Central memory CD4-positive, alpha-beta T cell (primary cell): ENCODE results near the gene VAV2.

Experiments
- DNase-seq: peaks from one replicate; pipeline ENCODE4 v3.0.0; 2022

The VAV2 gene

DNA sequence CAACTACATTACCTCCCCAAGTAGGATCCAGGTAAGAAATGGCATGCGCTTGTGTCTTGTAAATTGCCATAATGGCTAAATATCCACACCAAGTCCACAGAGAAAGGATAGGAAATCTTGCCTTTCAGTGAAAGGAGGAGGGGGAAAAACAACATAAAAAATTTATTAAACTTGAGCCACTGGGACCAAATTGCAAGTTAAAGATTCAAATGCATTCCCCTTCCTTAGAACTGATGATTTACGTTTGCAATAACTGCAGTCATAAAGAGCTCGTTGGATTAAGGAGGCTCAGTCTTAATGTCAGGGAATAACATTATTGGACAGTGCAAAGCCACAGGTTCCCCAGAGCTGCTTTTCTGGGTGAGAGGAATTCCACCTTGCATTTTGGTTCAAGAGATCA is 161.4 kb downstream of the VAV2 start:
- DNase-seq: no peak

DNA sequence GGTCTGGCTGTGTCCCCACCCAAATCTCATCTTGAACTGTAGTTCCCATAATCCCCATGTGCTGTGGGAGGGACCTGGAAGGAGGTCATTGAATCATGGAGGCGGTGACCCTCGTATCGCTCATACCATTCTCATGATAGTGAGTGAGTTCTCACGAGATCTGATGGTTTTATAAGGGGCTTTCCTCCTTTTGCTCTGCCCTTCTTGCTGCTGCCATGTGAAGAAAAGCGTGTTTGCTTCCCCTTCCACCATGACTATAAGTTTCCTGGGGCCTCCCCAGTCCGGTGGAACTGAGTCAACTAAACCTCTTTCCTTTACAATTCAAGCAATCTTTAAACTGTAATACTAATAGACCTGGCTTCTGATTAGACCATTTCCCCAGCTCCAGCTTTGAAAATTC is 161.8 kb downstream of the VAV2 start:
- no peak for DNase-seq

DNA sequence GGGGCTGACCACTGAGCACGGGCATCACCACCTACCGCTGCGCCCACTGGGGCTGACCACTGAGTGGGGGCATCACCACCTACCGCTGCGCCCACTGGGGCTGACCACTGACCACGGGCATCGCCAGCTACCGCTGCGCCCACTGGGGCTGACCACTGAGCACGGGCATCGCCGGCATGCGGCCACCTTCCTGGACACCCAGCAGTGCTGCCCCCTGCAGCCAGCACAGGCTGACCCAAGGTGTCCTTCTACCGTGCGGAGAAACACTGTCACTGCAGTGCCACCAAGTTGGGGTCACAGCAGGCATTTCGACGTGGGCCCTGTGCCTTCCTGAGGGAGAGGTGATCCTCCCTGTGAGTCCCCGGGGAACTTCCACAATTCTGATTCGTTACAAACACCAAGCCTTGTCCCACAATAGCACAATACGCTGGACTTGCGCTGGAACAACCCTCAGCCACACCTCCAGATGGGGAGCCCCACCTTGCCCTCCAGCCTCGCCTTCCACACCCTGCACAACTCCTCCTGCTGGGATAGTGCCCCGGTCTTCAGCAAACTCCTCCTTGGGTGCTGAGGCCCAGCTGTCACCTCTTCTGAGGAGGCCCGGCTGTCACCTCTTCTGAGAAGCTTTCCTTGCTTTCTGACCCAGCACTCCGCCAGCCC is 163.7 kb downstream of the VAV2 start:
- no peak for DNase-seq

DNA sequence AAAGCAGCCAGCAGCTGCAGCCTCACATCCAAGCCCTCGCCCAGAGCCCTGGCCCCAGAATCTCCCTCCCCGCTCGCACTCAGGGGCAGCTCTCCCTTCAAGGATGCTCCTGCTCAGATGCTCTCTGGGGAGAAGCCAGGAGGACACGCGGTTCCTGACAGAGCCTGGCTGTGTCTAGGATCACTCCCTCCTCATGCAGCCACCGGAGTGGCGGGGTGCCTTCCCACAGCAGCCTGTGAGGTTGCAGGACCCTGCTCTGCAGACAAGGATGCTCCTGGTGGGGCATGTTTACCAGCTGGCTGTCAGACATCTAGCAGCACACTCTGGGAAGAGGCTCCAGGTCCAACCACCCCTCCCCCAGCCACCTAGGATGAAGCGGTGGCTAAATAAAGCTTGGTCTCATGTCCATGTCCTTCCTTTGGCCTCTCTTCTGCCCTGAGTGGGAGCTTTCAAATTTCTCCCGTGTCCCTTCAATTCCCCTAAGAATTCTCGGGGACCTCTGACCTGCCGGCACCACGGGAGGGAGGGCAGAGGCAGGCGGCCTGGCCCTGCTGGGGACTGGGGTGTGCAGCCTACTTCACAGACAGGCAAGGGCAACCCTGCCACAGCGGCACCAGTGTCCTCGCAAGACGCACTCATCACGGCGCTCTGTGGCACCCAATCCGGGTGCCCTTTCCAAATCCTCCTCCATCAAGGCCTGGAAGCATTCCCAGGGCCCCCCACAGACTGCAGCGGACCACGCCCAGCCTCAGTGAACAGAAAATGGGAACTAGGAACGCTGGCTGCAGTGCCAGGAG is 165.6 kb downstream of the VAV2 start:
- DNase-seq: no peak

DNA sequence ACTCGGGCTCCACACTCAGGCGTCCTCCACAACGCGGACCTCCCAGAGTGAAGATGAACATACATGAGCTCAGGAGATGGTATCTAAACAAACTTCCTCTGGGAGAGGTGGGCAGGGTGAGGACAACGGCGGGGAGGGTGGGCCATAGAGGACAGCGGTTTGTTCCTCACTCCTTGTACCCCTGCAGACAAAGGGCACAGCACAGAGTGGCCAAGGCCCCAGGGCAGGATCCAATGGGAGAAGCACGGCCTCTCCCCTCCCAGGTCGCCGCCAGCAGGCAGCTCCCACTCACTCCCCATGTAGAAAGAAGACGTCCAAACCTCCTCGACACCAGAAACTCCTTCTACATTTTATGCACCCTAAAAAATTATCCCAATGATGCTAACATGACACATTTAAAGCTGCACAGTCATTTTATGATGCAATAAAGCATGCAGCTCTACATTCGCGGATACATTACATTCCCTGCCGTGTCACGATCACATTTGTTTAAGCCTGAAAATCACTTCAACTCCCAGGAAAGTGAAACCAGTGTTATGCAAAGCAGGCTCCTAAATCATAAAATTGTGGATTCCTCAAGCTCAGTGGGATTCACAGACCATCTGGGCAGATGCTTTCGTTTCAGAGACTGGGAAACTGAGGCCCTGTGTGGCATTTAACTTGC is 166.4 kb downstream of the VAV2 start:
- DNase-seq: no peak

DNA sequence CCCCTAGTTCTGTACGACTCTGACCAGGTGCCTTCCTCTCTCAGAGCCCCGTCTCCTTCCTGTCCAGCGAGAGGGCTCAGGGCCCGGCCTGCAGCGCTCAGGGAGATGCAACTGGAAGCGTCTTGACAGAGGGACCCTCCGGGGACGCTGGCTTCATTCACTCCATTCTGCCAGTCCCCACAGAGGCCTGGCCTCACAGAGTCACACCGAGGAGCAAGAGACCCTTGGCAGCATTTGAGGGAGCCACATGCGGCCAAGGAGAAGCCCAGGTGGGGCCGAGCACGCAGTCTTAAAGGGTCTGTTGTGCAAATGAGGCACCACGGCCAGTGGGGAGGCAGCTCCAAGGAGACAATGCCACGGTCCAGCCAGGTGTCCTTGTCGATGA is 167.3 kb downstream of the VAV2 start:
- no peak for DNase-seq

DNA sequence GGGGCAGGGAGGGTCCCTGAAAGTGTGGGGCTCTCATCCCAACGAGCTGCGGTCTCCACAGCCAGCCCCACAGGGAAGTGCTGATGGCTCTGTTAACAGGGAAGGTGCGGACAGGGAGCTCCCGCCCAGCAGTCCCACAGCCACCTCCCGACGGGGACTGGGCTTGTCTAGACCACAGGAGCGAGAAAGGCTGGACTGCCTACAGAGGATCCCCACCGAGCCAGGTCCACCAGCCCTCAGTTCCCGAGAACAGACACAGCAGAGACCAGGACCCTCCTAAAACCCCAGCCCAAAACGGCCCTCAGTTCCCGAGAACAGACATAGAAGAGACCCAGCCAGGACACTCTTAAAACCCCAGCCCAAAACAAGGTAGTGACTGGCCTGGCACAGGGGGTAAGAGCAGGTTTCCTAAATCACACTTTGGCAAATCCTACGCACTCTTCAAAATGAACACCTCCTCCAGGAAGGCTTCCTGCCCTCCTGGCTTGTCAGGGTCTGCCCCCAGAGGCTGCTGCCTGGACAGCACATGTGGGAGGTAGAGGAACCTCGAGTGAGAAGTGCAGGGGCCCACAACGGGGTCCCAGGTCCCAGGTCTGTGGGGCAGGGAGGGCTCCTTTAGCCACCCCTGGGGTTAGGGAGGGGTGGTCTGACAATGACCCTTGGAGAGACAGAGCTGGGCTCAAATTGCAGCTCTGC is 167.9 kb downstream of the VAV2 start:
- no peak for DNase-seq

DNA sequence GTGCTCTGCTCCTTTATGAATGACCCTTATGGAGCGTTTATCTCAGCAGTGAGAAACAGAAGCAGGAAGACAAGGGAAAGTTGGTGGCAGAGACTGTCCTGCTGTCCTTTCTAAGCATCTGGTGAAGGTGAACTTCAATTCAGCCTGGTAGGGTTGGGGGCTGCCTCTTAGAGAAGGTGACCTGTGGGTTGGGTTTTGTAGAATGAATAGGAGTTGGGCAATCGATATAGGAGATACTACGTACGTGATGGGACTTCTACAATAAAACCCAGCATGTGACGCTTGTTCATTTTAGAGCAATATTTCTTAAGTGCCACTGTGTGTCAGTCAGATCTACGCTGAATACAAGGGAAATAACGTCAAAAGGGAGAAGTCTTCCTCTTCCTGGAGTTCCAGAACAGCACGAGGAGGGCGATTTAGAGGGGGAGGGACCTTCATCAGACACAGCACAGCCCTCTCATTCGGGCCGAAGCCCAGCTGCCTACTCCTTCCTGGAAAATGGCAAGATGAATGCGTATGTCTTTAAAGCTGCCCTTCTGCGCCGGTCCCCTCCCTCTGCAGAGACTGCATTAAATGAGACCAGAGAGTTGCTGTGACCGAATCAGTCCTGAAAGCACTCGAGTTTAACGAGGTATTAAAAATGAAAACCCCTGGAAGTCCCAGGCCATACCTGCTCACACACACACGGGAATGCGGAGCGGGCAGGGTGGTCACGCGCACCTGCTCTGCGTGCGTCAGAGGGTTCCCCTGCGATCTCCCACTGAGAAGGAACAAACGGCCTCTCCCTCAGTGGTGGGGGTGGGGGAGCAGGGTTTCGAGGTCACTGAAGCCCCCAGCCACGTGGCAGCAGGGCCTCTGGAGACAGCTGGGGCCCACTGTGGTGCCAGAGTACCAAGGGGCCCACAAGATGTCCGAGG is 168.7 kb downstream of the VAV2 start:
- DNase-seq: no peak

DNA sequence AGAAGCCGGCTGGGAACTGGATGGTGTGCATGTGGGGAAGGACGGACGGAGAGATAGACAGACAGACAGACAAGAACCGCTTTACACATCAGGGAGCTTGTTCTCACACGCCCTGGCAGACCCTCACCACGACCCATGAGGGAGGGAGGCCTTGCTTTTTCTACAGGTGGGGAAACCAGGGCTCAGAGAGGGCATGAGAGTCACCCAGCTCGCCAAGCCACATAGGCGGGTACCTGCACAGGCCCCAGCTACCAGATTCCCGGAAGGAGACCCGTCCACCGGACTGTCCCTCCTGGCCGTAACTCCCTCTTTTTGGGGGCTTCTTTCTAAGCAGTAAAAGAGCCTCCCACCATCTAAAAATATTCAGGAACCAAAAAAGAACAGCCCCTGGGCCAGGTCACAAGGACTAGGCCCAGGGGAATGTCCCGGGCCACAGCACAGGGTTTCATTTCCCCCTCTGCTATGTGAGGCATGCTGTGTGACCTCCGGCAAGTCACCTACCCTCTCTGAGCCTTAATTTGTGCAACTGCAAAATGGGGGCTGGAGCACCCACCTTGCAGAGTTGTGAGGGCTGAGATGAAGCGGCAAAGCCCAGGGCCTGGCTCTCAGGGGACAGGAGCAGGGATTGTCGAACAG is 169.6 kb downstream of the VAV2 start:
- DNase-seq: no peak

DNA sequence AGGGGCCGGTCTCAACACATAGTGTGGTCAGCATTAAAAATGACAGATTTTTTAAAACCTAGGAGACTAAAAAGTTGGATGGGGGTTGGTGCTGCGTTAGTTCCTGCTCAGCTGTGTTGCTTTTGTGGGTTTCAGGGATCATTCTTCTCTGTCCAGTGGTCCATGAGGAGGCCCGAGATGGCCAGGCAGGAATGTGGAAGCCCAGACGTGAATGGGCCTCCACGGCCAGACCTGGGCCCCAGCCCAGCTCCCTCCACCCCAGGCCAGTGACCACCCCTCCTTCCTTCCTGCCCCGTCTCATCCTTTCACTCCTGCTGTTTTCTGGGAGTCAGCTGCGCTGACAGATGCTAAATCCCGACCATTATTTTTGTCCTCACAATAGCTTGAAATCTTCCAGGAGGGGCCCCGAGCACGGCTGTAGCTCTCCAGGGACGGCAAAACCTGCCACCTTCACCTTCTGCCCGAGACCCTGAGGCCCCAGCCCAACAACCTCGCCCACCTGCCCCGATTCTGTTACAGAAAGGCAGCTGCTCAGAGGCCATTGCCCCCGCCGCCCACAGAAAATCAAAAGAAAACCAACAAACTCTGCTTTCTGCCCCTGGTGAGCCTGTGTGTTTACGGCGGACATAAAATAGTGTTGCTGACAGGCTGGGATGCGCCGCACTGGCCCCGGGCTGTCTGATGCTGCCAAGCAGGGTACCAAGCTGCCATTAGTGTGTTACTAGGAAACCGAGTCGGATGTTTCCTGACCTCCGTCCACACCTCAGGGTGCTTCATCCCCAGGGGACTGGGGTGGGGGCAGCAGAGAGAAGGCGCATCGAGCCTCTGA is 170.3 kb downstream of the VAV2 start:
- no peak for DNase-seq

DNA sequence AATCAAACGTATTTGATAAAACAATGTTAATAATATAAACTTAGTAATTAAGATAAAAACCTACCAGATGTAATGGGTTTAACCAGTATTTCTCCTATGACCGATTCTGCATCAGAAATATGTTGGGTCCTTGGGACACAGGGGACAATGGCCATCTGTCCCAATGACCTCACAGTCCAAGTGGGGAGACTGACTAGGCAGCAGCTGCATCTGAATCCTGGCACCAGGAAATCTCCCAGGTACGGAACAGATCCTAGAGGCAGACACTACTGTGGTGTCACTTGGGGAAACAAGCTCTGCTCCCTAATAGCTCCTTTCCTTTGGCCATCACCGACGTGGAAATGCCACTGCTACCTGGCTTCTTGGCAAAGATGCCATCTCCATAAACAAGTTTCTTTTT is 172.2 kb downstream of the VAV2 start:
- DNase-seq: no peak

DNA sequence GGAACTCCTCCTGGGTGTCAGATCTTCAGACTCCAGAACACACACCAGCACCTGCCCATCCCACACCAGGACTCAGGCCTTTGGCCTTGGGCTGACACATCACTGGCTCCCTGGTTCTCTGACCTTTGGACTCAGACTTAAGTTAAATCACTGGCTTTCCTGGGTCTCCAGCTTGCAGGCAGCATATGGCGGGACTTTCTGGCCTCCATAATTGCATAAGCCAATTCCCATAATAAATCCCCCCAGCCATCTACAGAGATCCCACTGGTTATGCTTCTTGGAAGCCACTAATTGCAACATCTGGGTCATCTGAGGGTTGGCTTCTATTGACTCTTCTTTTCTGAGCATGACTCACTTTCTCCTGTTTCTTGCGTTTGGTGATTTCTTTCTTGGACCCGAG is 173.7 kb downstream of the VAV2 start:
- no peak for DNase-seq

DNA sequence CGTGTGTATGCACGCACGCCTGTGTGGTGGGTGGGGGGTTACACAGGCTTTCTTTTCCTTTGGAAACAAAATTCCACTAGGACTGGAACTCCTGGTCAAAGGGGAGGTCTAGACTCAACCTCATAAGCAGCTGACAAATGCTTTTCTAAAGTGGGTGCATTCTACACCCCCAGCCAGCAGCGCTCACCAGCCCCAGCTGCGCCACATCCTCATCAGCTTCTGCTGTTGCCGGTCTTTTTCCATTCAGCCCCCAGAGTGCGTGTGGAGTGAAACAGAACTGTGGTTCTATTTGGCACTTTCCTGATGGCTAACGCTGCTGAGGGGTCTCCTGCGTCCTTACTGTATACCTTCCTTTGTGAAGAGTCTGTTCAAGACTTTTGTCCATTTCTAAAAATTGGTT is 176.3 kb downstream of the VAV2 start:
- no peak for DNase-seq

DNA sequence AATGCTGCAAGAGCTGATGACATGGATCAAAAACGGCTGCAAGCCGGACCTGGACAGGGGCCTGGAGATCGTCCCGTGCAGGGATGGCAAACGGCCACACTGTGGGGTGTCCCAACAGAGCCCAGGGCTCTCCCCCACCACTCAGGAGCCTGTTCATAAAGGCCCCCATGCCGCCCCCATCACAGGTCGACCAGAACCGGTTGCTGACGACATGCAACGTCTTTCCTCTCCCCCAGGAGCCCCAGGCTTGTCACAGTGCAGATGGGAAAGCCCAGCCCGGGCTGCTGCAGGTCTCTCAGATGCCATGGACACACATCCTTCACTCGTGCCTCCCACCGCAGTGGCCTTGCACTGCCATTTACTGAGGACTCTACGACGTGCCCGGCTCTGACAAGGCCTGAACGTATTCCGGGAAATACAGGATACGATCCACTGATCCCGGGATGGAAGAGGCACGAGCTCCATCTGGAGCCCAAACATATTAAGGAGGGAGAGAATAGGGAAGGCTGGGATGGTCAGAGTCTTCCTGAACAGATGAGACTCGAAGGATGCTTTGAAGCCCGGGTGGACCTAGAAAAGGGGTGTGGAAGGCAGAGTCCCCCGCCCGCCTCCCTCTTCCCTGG is 177.4 kb downstream of the VAV2 start:
- DNase-seq: no peak

DNA sequence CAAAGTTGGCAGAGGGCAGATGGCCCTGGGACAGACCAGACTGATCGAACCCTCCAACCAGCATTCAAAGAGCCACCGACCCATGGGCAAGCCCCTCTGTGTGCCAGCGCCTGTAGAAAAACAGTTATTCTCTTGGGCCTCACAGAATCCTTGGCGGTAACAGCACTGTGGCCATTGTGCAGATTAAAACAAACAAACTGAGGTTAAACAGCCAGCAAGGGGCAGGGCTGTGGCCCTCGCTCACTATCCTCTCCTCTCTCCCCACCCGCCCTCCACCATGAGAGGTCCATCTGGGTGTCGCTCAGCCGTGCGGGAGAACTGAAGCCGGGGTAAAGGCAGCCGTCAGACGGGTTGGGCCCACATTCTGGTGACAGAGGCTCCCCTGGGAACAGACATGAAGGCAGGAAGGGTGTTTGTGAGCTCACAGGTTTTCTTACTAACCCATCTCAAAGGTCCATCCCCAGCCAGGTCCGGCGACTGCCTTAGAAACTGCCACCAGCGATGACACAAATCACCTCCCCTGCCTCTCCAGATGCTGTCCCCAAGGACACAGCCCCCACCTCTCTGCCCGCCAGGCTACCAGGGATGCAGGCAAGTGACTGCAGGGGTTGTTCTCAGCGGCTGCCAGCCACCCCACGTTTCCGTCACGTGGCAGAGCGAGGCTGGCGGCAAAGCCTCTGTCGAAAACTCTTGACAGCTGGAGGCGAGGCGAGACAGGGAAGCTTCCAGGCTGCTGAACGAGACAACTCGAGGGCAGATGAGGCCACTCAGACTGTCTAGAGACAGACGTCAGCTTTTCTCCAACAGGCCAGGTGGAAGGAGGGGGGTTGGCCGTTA is 178.2 kb downstream of the VAV2 start:
- no peak for DNase-seq

DNA sequence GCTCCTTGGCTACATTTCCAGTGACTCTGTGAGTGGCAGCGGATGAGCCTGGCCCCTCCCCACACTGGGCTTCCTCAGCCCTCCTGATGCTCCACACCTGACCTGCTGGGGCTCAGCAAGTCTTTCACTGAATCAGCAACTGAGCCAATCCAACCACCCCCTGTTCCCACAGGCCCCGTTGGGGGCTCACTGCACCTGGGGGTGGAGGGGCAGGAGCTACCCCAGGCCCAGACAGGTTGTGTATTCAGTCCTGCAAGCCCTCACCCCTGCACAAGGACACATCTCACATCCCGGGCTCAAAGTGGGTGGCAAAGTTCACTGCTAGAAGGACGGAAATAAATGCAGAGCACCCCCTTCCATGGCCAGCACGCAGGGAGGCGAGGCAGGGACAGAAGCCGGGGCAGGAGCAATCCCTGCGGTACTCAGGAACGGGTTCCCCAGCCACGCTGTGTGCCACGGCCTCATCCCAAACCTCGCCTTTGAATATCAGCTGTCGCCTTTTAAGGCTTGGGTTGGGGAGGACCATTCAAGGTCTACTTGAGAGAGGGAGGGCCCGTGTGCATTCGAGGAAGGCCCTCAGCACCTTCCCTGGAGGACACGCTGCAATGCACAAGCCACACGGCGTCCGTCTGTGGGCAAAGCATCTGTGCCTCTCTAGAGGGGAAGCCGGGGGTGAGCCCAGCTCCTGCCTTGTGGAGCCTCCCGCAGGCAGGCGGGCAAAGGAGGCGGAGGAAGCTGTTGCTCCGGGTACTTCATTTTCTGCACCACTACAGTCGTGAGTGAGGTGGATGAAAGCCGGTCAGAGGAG is 179.0 kb downstream of the VAV2 start:
- no peak for DNase-seq

DNA sequence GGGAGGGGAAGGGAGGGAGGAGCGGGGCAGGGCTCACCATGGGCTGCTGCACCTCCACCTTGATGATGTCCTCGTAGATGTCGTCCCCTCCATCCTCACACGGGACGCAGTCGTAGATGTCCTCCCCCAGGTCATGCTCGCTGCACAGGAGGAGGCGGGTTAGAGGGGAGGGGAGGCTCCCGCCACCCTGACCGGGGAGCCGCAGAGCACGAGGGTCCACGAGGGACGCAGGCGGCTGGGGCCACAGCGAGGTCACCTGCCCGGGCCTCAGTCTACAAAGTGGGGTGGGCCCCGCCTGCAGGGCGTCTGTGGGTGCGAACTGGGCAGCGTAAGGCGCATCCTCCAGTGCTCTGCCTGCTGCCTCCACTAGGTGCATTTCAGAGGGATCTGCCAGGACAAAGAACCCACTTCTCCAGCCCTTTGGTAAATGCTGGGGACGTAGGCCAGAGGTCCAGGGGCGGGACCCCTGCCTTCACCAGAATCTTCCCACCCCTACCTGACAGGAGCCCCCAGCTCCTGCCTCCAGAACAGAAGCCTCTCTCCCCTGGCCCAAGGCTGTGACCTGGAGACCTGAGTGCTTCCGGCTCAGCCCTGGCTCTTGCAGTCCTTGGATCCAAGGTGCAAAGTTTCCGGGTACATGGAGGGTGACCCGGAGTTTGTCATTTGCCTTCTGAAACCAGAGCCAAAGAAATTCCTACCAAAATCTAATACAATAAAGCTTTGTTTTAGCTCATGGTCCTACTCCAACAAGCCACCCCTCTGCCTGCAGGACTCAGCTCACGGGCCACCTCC is 179.9 kb downstream of the VAV2 start:
- no peak for DNase-seq

DNA sequence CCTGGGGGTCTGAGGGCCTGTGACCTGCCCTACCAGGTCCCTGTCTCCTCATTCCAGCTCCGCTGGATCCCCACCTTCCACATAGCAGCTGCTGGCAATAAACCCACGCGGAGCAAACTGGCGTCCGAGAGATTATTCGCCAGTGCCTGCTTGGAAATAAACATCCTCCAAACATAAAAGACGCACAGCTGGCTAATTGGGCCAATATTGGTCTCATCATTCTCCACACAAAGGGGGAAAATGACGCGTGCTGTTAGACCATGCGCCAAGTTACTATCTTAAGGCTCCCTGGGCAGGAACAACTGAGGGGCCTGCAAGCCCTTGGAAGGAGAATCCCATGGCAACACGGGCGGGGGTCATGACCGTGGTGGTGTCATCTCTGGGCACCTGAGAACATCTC is 180.7 kb downstream of the VAV2 start:
- DNase-seq: no peak
